ENCODE results near the gene BAD. TPM values are rescaled to one million over a fixed set of nuclear protein-coding genes. Genes with fewer than 3 reads are reported as not detected.

BAD gene
- total RNA-seq, 1 donor from 2014 or later = 56.3 TPM

GRCh38 chr11:64321026-64321425 is 36.6 kb upstream of the BAD start:
- Histone ChIP-seq H3K27ac (replicated peaks) (no peak overlapping the region), H3K9me3 (replicated peaks) (no peaks in the 10 kb centered on the region), H3K4me1 (peaks cover 33% of the 10 kb centered on the region), H3K27me3 (ENCODE audit: low read depth) (no peaks in the 10 kb centered on the region), H3K36me3 (peaks cover 19% of the 10 kb centered on the region), H3K4me3 (no peak overlapping the region)
- no peak for DNase-seq
- TF ChIP-seq, protein P1, sequence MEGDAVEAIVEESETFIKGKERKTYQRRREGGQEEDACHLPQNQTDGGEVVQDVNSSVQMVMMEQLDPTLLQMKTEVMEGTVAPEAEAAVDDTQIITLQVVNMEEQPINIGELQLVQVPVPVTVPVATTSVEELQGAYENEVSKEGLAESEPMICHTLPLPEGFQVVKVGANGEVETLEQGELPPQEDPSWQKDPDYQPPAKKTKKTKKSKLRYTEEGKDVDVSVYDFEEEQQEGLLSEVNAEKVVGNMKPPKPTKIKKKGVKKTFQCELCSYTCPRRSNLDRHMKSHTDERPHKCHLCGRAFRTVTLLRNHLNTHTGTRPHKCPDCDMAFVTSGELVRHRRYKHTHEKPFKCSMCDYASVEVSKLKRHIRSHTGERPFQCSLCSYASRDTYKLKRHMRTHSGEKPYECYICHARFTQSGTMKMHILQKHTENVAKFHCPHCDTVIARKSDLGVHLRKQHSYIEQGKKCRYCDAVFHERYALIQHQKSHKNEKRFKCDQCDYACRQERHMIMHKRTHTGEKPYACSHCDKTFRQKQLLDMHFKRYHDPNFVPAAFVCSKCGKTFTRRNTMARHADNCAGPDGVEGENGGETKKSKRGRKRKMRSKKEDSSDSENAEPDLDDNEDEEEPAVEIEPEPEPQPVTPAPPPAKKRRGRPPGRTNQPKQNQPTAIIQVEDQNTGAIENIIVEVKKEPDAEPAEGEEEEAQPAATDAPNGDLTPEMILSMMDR (IDR thresholded peaks at IDR 0.05; ENCODE audit: borderline replicate concordance) = no peak
- intact Hi-C loops (cut with micrococcal nuclease) = no loop called here

DNA sequence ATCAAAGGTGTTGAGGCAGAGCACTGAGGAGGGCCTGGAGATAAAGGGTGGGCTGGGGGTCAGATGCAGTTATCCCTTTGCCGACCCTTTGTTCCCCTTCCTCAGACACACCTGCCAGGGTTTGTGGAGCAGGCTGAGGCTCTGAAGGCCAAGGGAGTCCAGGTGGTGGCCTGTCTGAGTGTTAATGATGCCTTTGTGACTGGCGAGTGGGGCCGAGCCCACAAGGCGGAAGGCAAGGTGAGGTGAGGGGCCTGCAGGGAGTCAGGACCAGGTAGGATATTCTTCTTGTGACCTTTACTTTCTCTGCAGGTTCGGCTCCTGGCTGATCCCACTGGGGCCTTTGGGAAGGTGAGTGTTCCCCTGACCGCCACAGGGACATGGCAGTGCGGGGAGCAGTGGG is 36.1 kb upstream of the BAD start:
- TF ChIP-seq, protein P1 (IDR thresholded peaks at IDR 0.05; ENCODE audit: borderline replicate concordance) = no peak
- Histone ChIP-seq H3K4me3 (no peak overlapping the region), H3K4me1 (peaks cover 37% of the 10 kb centered on the region), H3K36me3 (peaks cover 23% of the 10 kb centered on the region), H3K27ac (replicated peaks) (no peak overlapping the region), H3K27me3 (ENCODE audit: low read depth) (no peaks in the 10 kb centered on the region), H3K9me3 (replicated peaks) (no peaks in the 10 kb centered on the region)
- no peak for DNase-seq
- intact Hi-C loops (cut with micrococcal nuclease) = no loop called here

DNA sequence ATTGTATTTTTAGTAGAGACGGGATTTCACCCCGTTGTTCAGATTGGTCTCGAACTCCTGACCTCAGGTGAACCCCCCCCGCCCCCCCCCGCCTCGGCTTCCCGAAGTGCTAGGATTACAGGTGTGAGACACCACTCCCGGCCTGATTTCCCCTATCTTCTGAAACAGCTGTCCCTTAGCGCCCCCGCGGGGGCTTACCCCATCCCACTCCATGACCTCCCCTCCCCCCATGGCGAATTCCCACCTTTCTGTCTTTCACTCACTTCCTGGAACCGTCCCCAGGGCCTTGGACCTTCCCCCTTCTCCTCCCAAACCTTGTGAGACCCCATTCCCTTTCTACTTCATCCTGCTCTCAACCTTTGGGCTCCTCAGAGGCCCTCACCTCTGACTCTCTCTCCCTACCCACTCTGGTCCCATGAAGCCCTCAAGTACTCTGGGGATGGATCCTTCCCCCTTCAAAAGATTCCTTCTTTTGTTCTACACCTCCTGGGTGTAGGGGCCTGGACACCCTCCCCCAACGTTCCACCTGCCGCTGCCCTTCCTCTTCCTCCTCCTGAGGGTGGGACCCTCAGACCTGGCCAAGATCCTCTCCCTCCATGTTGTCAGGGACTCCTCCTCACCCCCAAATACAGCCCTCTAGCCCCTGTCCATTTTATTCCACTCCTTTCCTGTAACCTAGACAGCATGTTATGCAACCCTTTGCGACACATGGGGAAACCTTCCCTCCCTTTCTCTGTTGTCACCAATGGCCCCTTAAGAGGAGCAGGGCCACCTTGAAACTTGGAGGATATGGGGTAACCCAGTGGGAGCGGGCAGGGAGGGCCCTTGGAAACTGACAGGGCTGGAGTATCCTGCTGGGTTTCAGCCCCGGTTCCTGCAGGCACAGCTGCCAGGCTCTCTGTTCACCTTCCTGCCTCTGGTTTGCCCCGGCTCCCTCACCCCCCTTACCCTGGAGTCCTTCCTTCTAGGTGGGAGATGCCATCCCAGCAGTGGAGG is 34.6 kb upstream of the BAD start:
- intact Hi-C loops (cut with micrococcal nuclease) = no loop called here

DNA sequence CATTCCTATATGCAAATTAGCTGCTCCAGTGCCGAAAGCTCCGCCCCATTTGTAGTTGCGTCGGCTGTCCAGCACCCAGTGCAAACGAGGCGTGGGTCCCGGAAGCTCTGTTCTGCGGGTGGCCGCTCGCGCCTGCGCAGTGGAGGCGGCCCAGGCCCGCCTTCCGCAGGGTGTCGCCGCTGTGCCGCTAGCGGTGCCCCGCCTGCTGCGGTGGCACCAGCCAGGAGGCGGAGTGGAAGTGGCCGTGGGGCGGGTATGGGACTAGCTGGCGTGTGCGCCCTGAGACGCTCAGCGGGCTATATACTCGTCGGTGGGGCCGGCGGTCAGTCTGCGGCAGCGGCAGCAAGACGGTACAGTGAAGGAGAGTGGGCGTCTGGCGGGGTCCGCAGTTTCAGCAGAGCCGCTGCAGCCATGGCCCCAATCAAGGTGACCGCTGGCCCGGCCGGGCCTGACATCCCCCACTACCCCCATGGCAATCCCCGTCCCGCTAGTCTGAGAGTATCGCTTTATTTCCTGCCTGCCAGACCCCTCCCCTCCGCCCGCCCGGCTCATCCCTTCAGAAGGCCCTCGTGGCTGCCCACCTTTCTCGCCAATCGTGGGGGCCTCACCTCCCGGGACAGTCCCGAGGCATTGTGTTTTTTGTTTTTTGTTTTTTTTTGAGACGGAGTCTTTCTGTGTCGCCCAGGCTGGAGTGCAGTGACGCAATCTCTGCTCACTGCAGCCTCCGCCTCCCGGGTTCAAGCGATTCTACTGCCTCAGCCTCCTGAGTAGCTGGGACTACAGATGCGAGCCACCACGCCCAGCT is 33.7 kb upstream of the BAD start, which contains the start of gene PRDX5:
TSS of gene PRDX5 (plus strand) at position 161 of the 805 bp plus-strand sequence. CDS start at position 256, 95 bp downstream.
- Histone ChIP-seq H3K27ac (replicated peaks) (peak within 1 kb of the TSS; percentile 100), H3K9me3 (replicated peaks) (no peaks in the 10 kb centered on the region), H3K4me3 (peak within 1 kb of the TSS; percentile 82), H3K36me3 (peaks cover 38% of the 10 kb centered on the region), H3K27me3 (ENCODE audit: low read depth) (no peaks in the 10 kb centered on the region), H3K4me1 (peaks cover 61% of the 10 kb centered on the region)
- TF ChIP-seq, protein P1 (IDR thresholded peaks at IDR 0.05; ENCODE audit: borderline replicate concordance) = peak; percentile 53
- DNase-seq = peak; percentile 96
- intact Hi-C loops (cut with micrococcal nuclease) = no loop called here

More for the DNA sequence above, 34.6 kb upstream of the BAD start:
- Histone ChIP-seq H3K27me3 (ENCODE audit: low read depth) (no peaks in the 10 kb centered on the region), H3K9me3 (replicated peaks) (no peaks in the 10 kb centered on the region), H3K4me1 (peaks cover 52% of the 10 kb centered on the region), H3K4me3 (peak overlapping the region; percentile 82), H3K27ac (replicated peaks) (peak overlapping the region; percentile 100), H3K36me3 (peaks cover 38% of the 10 kb centered on the region)
- no peak for DNase-seq
- TF ChIP-seq, protein P1 (IDR thresholded peaks at IDR 0.05; ENCODE audit: borderline replicate concordance) = no peak

- Histone ChIP-seq H3K36me3 (peaks cover 34% of the 10 kb centered on the region), H3K4me3 (peak within 1 kb of the TSS; percentile 82), H3K9me3 (replicated peaks) (no peaks in the 10 kb centered on the region), H3K27ac (replicated peaks) (peak within 1 kb of the TSS; percentile 100), H3K27me3 (ENCODE audit: low read depth) (no peaks in the 10 kb centered on the region), H3K4me1 (peaks cover 69% of the 10 kb centered on the region)
- TF ChIP-seq, protein P1 (IDR thresholded peaks at IDR 0.05; ENCODE audit: borderline replicate concordance) = no peak
- DNase-seq = peak; percentile 94
- intact Hi-C loops (cut with micrococcal nuclease) = no loop called here
Measured at GRCh38 chr11:64317325-64317960, 33.0 kb upstream of the BAD start, which contains the start of gene TRMT112. TRMT112 (minus strand) TSS chr11:64317559; CDS start chr11:64317526, 33 bp downstream.

All from left ventricle myocardium inferior (tissue), 1 donor.